Stimulated activated CD4-positive, alpha-beta T cell treated with anti-CD3 and anti-CD28 coated beads, Interleukin-1b, Interleukin-23, amount 100 ng/mL, for 48 hours (primary cell): ENCODE measurements around the gene RHO.
"Not testable (repeated sequence)": the region's sequence is repeated elsewhere in the genome, so short reads cannot be mapped to it uniquely, and the experiment has no call there.

ENCODE experiments used
- DNase-seq: peaks from one replicate; pipeline ENCODE4 v3.0.0-alpha.2; 2020

RHO gene

GRCh38 chr3:129528589-129529100, at the start of gene RHO:
RHO (plus strand) TSS chr3:129528639; CDS start chr3:129528734, 95 bp downstream.
- DNase-seq: no peak

GRCh38 chr3:129481225-129481765, 47.1 kb upstream of the RHO start:
- not testable (repeated sequence) for DNase-seq

GRCh38 chr3:129481766-129482332, 46.6 kb upstream of the RHO start:
- DNase-seq: peak; percentile 61

- no peak for DNase-seq
Measured at GRCh38 chr3:129482721-129483120, 45.7 kb upstream of the RHO start.

GRCh38 chr3:129483870-129484269, 44.6 kb upstream of the RHO start:
- no peak for DNase-seq

- not testable (repeated sequence) for DNase-seq
Measured at GRCh38 chr3:129485146-129485545, 43.3 kb upstream of the RHO start.

GRCh38 chr3:129485721-129486663, 42.4 kb upstream of the RHO start:
- no peak for DNase-seq

GRCh38 chr3:129486664-129487035, 41.8 kb upstream of the RHO start:
- DNase-seq: no peak

GRCh38 chr3:129487183-129487867, 41.1 kb upstream of the RHO start:
- no peak for DNase-seq

GRCh38 chr3:129487868-129488335, 40.5 kb upstream of the RHO start:
- not testable (repeated sequence) for DNase-seq

GRCh38 chr3:129489258-129489657, 39.2 kb upstream of the RHO start:
- DNase-seq: not testable (repeated sequence)

GRCh38 chr3:129490273-129490675, 38.2 kb upstream of the RHO start:
- peak; percentile 40 for DNase-seq

- not testable (repeated sequence) for DNase-seq
Measured at GRCh38 chr3:129491077-129491476, 37.4 kb upstream of the RHO start.

GRCh38 chr3:129491794-129492193, 36.6 kb upstream of the RHO start:
- DNase-seq: no peak

GRCh38 chr3:129492691-129493090, 35.7 kb upstream of the RHO start:
- no peak for DNase-seq

- DNase-seq: no peak
Measured at GRCh38 chr3:129493206-129493605, 35.2 kb upstream of the RHO start.

GRCh38 chr3:129494499-129494898, 33.9 kb upstream of the RHO start:
- DNase-seq: not testable (repeated sequence)

- not testable (repeated sequence) for DNase-seq
Measured at GRCh38 chr3:129495006-129495639, 33.3 kb upstream of the RHO start.

- DNase-seq: not testable (repeated sequence)
Measured at GRCh38 chr3:129497876-129498275, 30.6 kb upstream of the RHO start.

- not testable (repeated sequence) for DNase-seq
Measured at GRCh38 chr3:129498603-129499488, 29.6 kb upstream of the RHO start.

GRCh38 chr3:129499604-129500333, 28.7 kb upstream of the RHO start:
- not testable (repeated sequence) for DNase-seq
